GM21390 (cell line): ENCODE data around the gene FIGN.

Experiments
- ATAC-seq: cut with Tn5 transposase; IDR thresholded peaks from one replicate; pipeline ENCODE4 v1.9.1; 2021; ENCODE audit not compliant: unreplicated experiment

The FIGN gene

GRCh38 chr2:163736433-163737189, 803 bp upstream of the FIGN start:
- no peak for ATAC-seq

DNA sequence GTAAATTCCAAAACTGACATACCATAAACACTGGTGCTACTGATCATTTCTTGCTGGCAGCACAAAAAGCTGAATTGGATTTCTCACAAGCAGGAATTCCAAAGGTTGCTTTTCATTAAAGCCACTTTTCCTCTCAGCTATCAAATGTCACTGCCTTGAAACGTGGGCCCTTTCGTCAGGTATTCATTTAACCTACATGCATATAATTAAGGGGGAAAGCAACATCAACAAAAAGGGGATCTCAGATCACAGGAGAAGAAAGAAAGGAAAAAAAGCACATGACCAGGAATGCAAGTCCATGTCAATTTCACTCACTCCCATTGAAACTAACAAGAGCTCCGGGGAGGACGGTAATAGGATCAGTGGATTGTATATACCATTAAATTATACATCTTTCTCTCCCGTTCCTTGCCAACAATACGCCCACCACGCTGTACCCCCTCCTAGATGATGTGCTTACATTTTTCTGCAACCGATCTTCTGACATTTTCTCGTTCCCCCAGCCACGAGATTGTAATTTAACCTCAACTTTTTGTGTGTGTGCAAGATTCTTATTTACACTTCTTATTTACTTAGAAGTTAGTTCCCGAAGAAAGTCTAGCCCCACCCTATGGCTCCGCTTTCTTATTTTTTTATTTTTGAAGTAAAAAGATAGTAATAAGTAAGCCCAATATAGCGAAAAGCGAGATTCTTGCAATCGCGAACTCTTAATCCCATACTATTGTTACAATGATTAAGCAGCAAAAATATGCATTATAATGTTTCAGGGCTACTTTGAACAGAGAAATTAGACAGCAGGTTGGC, 725 bp downstream of the FIGN start:
- ATAC-seq = no peak

DNA sequence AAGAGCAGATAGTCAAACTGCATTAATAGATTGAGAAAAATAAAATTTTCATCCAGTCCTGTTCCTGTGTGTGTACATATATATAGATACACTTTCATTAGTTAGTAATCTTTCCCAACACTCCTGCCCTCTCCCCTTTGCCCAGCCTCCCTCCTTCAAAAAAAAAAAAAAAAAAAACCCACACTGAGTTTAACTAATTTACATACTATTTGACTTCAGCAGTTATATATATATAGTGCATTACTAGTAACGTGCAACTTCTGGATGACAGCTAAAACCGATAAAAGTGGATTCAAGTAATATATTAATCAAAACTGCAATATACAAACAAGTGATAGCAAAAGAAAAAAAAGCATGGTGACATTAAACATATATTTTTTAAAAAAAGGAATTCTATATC, 1.4 kb downstream of the FIGN start:
- ATAC-seq = no peak

DNA sequence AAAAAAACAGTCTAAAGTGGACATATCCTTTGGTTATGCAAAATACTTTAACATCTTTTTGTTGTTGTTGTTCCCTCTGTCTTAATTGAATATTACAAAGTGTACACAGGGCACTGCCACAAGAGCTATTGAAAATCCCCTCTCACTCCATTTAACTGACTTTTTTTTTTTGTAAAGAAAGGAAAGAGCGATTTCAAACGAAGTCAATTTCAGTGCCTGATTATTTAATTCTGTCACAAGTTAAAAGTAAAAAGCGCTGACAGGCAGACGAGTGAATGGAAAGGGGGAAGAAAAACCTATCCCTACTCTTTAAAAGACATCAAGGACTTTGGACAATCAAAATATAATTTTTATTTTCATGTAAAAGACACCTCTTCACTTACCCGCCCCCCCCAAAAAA, 1.9 kb downstream of the FIGN start:
- no peak for ATAC-seq

- no peak for ATAC-seq
These were observed 2.4 kb downstream of the FIGN start for GRCh38 chr2:163733301-163733938.

- ATAC-seq = no peak
These were observed 3.1 kb downstream of the FIGN start for GRCh38 chr2:163732727-163733126.

DNA sequence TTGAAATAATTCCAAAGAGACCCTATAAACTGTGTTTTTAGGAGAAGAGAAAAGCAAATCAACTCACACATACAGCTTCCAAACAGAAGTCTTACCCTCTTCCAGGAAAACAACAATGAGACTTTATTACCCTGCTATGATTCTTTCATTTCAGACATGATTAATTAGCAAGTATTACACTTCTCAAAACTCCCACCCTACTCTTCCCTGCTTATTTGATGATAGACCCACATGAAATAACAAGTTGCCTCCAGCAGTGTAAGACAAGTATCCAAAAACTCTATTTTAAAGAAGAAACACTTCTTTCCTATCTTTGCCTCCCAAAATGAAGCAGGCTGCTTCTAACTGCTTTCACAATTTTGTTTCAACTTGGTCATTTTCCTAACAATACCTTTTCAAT, 4.1 kb downstream of the FIGN start:
- no peak for ATAC-seq

DNA sequence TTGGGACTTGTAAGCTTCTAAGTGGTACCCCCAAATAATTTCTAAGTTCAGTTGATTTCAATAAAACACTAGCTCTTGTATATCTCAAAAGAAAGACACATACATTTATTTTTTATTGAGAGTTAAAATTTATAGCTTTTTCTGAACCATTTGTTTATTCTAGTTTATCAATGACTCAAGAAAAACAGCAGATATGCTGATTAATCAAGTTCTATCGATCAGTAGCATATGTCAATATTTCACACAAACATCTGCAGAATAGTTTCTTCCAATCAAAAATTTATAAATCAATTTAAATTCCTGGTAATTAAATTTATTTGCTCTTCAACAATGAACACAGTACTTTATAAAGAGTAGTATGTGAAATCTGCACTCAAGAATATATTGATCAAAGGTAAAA, 5.3 kb downstream of the FIGN start:
- ATAC-seq = no peak

GRCh38 chr2:163729636-163730273, 6.1 kb downstream of the FIGN start:
- no peak for ATAC-seq

DNA sequence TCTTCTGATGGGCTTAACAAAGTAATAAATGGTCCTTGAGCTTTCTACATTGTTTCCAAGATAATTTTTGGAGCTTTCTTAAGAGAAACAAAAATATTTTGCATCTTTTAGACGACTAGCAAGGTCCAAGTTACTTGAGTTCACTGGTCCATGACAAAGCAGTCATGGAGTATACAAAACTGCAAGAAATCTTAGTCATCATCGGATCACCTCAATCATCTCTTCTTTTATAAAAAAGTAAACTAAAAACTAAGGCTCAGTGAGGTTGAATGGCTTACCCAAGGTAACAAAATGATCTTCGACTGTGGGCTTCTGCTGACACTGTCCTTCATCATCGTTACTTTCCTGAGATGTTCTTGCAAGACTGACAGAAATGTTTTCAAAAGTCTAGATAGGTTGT, 11.9 kb downstream of the FIGN start:
- no peak for ATAC-seq

DNA sequence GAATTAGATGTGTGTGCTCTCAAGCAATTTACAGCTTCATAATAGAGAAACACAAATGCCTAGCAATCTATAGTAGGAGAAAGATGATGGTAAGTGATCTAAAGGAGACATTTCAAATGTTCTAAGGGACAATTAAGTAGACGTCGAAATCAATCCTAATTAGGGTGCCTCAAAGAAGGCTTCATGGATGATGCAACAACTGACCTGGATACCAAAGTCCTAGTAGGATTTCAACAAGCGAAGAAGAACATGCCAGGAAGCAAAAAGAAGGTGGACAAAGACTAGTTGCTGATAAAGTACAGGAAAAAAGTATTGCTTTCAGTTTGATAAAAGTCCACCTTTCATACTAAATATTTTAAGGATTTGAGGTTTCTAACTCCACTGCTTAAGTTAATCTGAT, 12.5 kb downstream of the FIGN start:
- ATAC-seq = no peak

DNA sequence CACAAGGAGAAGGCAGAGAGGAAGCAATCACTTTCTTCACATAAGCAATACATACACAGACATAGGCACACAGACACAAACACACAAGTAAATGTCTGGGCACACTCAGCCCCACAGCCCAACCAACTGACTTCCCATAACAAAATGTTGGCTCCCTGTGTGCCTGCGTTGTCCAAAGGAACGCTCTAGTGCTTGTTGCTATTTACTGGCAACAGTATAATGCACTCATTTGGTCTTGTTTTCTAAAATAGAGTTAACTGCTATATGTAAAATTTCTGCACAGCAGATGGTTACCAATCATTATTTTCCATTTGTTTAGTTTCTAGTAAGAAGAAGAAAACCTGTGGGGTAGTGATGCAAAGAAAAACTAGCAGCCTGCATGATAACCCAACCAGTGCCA, 16.5 kb downstream of the FIGN start:
- no peak for ATAC-seq

DNA sequence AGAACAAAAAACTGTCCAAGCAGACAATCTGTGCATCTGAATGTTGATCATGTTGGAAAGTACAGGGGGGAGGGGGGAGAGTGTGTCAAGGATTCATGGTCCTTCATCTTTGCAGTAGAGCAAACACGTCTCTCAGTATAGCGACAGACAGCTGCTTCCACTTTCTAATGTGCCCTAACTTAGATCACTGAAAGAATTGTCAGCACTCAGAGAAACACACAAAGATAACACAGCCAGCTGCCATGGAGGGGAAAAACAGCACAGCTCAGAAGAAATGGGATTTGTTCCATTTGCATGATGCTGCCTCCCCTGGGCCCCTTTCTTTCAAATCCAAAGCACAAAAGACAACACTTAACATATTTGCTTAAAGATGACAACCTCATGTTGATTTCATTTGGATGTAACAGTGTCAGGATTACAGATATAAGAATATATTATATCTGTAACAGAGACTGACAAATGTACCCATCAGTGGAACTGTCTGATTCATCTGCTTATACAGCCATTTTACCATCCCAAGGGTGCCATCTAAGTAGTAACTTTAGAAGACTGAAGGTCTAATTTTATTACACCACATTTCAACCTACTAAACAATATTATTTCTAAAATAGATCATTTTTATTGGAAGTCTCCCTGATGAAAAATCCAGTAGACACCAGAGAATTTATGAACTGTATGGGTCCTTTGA, 17.7 kb downstream of the FIGN start:
- ATAC-seq = no peak

DNA sequence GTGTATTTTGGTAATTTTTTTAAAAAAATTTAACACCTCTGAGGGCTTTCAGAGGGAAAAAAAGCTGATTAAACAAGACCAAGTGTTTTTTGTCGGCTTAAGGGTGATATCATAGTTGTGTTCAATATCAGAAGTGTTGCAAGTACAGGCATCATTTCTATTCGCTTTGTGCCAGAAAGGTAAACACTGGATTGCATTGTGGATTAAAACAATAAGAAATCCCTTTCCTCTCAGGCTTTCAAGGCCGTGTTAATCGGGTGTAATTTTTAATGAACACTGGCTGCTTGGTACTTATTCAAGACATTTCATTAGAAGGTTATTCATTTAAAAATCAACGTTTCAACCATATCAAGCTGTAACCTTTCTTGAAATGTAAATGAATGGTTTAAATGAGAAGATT, 18.3 kb downstream of the FIGN start:
- no peak for ATAC-seq

- no peak for ATAC-seq
These were observed 19.7 kb downstream of the FIGN start for GRCh38 chr2:163716101-163716500.

DNA sequence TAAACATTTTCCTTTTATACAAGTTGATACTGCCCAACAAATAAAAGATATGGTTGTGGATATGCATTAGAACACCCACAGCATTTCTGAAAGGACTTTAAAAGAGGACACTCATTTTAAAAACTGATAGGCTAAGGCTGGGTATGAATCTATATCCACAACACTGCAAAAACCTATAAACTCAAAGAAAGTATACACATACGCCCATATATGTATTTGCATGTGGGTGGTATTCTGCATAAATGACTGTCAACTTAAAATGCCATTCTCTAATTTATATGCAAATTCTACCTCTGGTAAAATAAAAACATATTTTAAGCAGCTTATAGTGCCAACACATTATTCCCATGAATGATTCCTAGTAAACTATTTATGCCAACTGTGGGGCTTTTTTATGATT, 20.1 kb downstream of the FIGN start:
- no peak for ATAC-seq

GRCh38 chr2:163715199-163715598, 20.6 kb downstream of the FIGN start:
- ATAC-seq = no peak

DNA sequence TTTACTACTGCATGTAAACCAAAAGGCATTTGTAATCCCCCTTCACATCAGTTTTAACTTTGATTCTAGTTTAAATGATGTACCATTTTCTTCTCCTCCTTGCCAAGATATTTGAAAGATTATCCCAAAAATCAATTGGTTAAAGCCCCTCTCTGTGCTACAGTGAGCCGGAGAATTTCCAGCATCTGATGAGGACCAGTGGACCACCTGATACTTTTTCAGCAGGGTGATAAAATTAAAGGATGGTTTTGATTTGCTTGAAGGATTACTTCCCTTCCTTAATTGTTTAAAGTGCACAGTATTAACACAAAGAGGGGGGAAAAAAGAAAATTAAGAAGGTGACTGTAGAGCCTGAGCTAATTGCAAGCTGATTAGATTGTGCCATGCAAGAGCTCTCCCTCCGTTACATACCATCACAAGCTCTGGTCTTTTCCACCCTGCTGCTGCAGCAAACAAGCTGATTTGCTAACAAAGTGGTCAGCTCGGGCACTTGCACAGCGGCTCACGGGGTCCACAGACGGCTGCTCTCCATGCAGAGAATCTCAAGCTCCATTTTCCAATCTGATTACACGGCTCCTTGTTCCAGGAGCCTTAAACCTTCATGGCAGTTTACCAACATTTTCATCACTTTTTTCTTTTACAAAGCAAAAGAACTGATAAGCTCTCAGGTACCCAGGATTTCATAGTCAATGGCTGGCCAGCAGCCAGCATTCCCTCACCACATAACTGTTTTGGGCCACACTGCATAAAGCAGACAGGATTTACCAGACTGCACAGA, 22.1 kb downstream of the FIGN start:
- ATAC-seq = no peak

DNA sequence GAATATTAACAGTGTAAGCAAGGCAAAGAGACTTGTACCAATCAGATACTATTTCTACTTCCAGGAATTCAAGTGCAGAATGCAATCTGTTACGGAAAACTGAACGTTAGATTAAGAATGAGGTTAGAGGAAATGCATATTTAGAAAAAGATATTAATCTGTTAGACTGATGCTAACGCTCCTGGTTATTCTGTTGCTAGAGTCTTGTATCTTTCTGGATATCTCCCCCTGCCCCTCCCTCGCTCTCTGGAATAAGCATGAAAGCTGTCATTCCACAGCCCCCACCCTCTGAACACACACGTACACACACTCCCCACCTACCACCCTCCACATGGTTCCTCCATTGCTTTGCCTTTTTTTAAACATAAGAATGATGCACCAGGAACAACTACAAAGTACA, 24.1 kb downstream of the FIGN start:
- ATAC-seq = no peak

DNA sequence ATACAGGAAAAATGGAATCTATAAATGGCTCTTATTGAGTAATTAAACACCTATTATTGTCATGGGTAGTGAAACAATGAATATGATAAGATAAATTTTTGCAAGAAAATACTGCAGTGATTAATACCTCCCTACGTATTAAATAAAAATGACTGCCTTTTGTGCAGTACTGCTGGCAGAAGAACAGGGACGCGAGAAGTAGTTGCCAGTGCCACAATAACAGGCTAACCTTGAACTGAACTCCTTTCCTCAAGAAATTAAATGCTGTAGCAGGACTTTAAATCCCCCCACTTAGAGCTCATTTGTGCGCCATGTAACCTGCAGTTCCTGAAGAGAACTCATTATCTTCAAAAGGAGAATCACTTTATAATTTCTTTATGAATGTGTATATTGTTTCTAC, 24.6 kb downstream of the FIGN start:
- no peak for ATAC-seq
